Gastrocnemius medialis (tissue), 4 donors: ENCODE data around the gene VPS26C.

Experiments used
- CTCF ChIP-seq, 5 experiments: fragments of 450-650 bp in 3 of 5; fragments of 200-600 bp in 2 of 5; sonication (generic) in 2 of 5; IDR thresholded peaks in 4 of 5; conservative IDR thresholded peaks in 1 of 5; 1 replicate in 4 of 5; 2 replicates in 1 of 5; pipeline ENCODE4 v1.5.1; 2016 to 2019; ENCODE audit warnings: antibody characterized with exemption in 5 of 5, mild to moderate bottlenecking in 3 of 5, moderate library complexity in 3 of 5
- POLR2A ChIP-seq, 2 donors: fragments of 450-650 bp; IDR thresholded peaks; one replicate each; pipeline ENCODE4 v1.6.1; 2017; ENCODE audit warnings: antibody characterized with exemption in 2 of 2, mild to moderate bottlenecking in 2 of 2, moderate library complexity in 2 of 2

GRCh38 chr21:37210799-37211198, 56.3 kb downstream of the VPS26C start:
- no peak for TF ChIP-seq POLR2A (IDR thresholded peaks at IDR 0.05)
- TF ChIP-seq CTCF (IDR thresholded peaks at IDR 0.05 in 4 of 5, conservative IDR thresholded peaks at IDR 0.05 in 1 of 5) = no peak
